GM12873 (cell line): ENCODE measurements around the gene TPST1.

Source experiments
- TF ChIP-seq, protein P1 (sequence below): IDR thresholded peaks from 2 replicates; pipeline ENCODE4 v1.5.1; 2012; ENCODE audit warnings: low read depth, mild to moderate bottlenecking, moderate library complexity, low read length, control low read depth; ENCODE audit not compliant: insufficient read depth; ENCODE audit errors: missing control alignments

Gene TPST1

DNA sequence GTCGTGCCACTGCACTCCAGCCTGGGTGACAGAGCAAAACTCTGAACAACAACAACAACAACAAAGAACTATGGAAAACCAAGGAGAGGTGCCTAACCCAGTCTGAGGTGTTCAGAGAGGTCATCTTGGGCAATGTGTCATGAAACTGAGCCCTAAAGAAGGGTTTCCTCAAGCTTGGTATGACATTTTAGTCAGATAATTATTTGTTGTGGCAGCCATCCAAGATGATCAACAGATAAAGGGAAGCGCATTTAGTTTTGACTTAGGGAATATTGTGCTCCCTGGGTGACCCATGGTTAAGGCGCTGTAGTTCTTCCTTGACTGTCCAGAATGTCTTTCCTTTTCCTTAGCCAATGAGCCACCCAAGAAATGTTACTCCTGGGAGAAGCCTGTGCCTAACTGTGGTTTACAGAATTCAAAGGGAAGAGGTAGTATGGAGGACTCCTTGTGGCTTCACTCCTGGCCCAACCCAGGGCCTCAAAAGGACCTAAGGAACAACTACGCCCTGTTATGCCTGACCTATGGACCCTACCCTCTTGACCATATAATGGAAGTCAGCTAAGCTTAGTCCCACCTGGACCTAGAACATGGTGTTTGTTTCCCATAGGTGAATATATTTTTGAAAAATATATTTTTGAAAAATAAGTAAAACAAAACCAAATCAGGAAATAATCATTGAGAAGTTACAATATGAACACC, 42.4 kb downstream of the TPST1 start:
- TF ChIP-seq, protein P1, sequence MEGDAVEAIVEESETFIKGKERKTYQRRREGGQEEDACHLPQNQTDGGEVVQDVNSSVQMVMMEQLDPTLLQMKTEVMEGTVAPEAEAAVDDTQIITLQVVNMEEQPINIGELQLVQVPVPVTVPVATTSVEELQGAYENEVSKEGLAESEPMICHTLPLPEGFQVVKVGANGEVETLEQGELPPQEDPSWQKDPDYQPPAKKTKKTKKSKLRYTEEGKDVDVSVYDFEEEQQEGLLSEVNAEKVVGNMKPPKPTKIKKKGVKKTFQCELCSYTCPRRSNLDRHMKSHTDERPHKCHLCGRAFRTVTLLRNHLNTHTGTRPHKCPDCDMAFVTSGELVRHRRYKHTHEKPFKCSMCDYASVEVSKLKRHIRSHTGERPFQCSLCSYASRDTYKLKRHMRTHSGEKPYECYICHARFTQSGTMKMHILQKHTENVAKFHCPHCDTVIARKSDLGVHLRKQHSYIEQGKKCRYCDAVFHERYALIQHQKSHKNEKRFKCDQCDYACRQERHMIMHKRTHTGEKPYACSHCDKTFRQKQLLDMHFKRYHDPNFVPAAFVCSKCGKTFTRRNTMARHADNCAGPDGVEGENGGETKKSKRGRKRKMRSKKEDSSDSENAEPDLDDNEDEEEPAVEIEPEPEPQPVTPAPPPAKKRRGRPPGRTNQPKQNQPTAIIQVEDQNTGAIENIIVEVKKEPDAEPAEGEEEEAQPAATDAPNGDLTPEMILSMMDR, result no peak

DNA sequence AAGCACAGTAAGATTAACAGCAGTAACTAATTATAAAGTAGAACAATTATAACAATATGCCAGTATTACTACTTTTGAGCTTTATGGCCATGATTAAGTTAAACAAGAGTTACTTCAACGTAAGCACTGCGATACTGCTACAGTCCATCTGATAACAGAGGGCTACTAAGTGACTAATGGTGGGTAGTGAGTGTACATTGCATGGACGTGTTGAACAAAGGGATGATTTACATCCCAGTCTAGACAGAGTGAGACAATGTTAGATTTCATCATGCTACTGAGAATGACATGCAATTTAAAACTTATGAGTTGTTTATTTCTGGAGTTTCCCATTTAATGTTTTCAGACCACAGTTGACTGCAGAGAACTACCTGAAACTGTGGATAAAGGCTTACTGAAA, 45.6 kb downstream of the TPST1 start:
- TF ChIP-seq, protein P1, result no peak

DNA sequence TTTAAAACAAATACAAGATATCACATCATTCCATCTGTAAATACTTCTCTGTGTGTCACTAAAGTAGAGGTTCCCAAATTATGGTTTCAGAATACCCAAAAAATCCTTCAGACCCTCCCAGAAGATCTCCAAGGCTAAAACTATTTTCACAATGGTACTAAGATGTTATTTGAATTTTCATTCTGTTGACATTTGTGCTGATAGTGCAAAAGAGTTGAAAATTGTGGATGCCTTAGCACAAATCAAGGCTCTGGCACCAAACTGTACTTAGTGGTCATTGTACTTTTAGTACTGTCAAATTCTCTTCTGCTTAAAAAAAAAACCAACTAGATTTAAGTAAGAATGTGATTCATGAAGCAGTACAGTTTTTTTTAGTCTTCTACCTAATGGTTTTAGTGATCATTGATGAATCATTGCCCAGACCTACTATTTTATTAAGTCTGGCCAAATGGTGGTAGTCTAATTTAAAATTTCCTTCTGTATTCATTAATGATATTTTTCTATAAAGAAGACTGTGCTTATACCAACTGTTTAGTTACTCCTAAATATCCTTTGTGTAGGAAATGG, 50.5 kb downstream of the TPST1 start:
- TF ChIP-seq, protein P1, result no peak

DNA sequence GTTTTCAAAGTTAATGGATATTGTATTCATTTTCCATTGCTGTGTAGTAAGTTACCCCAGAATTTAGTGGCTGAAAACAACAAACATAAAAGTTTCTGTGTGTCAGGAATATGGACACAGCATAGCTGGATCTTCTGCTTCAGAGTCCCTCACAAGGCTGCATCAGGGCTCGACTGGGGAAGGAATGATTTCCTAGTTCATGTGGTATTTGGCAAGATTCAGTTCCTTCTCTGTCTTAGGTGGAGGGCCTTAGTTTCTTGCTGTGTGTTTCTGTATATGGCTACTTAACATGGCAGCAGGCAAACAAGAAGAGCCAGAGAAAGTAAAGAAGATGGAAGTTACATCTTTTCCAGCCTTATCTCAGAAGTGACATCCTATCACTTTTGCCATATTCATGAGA, 51.1 kb downstream of the TPST1 start:
- TF ChIP-seq, protein P1, result no peak

DNA sequence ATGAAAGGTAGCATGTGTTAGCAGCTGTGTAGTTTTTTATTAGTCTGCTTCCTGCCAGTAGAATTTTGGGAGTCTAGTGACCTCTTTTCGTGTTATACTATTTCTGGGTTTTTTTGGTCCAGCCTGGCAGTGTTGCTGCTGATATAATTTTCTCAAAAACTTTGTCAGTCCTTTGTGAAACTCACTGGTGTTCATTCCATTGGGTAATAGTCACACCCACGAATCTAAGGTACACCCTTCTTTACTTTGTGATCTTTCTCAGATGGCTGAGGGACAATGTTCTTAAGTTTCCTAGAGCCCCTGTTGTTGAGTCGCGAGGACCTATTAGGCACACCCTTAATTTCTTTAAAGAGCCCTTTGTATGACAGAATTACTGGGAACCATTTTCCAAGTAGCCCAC, 52.3 kb downstream of the TPST1 start:
- TF ChIP-seq, protein P1, result no peak

DNA sequence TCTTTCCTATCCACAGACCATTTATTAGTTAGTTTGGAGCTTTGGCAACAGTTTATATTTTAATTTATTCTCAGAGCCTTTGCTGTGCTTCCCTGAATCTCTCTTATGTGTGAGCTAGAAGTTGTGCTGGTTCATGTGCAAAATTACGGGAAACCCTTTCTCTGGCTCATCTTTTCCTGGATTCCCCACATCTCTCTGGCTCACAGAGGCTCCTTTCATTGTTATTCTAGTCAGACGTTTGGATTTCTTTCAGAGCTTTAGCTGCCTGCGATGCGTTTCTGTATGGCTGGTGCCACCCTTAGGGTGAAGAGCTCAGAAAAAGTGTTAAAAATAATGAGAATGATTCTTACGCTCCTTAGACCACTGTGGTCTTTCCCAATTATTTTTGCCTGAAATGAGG, 53.3 kb downstream of the TPST1 start:
- TF ChIP-seq, protein P1, result no peak

DNA sequence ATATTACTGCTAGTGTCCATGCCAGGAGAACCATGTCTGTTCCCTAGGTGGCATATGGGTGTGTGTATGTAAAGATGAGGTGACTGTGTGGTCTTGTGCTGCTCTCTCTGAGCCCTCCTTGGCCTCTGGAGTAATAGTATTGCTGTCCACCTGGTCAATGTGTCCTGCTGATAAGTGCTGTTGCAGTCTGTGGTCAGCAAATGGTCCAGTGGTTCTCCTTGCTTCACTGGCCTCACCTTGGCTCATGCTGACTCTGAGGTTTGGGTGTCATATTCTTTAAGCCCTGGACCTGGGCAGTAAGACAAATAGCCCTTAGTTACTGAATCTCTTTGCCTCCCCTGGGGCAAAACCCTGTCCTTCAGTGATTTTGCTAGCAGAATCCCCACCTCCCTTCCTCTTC, 56.8 kb downstream of the TPST1 start:
- TF ChIP-seq, protein P1, result no peak
